HG03039 (cell line): Measurements from ENCODE around the gene DHRS2.
"Not testable (repeated sequence)": the region's sequence is repeated elsewhere in the genome, so short reads cannot be mapped to it uniquely, and the experiment has no call there.

Experiments used
- ATAC-seq: cut with Tn5 transposase; IDR thresholded peaks from one replicate; pipeline ENCODE4 v1.9.1; 2021; ENCODE audit warnings: mild to moderate bottlenecking, moderate library complexity; ENCODE audit not compliant: unreplicated experiment

DHRS2 gene

GRCh38 chr14:23636317-23637211 lies at the start of gene DHRS2:
DHRS2 (plus strand) TSS chr14:23636364; CDS start chr14:23638865, 2,501 bp downstream.
- ATAC-seq = no peak

- ATAC-seq = peak; percentile 97
These were observed 47.1 kb upstream of the DHRS2 start for GRCh38 chr14:23588884-23589598.

- no peak for ATAC-seq
These were observed 46.6 kb upstream of the DHRS2 start for GRCh38 chr14:23589606-23590005.

- no peak for ATAC-seq
These were observed 46.0 kb upstream of the DHRS2 start for GRCh38 chr14:23590198-23590597.

- not testable (repeated sequence) for ATAC-seq
These were observed 42.0 kb upstream of the DHRS2 start for GRCh38 chr14:23594191-23594590.

- ATAC-seq = no peak
These were observed 35.8 kb upstream of the DHRS2 start for GRCh38 chr14:23600322-23600707.

- ATAC-seq = no peak
These were observed 35.4 kb upstream of the DHRS2 start for GRCh38 chr14:23600806-23601205.

- ATAC-seq = no peak
These were observed 34.7 kb upstream of the DHRS2 start for GRCh38 chr14:23601424-23601823.

- no peak for ATAC-seq
These were observed 34.4 kb upstream of the DHRS2 start for GRCh38 chr14:23601845-23602180.

- ATAC-seq = no peak
These were observed 33.7 kb upstream of the DHRS2 start for GRCh38 chr14:23602181-23603095.

GRCh38 chr14:23603103-23603502 lies 33.1 kb upstream of the DHRS2 start:
- ATAC-seq = no peak

GRCh38 chr14:23604148-23604547 lies 32.0 kb upstream of the DHRS2 start:
- no peak for ATAC-seq

- ATAC-seq = no peak
These were observed 31.4 kb upstream of the DHRS2 start for GRCh38 chr14:23604675-23605170.

- ATAC-seq = peak; percentile 78
These were observed 30.1 kb upstream of the DHRS2 start for GRCh38 chr14:23605931-23606585.

- no peak for ATAC-seq
These were observed 27.7 kb upstream of the DHRS2 start for GRCh38 chr14:23608454-23608853.

GRCh38 chr14:23609001-23609400 lies 27.2 kb upstream of the DHRS2 start:
- ATAC-seq = no peak

- not testable (repeated sequence) for ATAC-seq
These were observed 26.6 kb upstream of the DHRS2 start for GRCh38 chr14:23609411-23610089.

GRCh38 chr14:23610090-23610814 lies 25.9 kb upstream of the DHRS2 start:
- ATAC-seq = no peak

- ATAC-seq = no peak
These were observed 25.3 kb upstream of the DHRS2 start for GRCh38 chr14:23610815-23611289.
